ENCODE measurements around the gene CACNG7.

The CACNG7 gene

DNA sequence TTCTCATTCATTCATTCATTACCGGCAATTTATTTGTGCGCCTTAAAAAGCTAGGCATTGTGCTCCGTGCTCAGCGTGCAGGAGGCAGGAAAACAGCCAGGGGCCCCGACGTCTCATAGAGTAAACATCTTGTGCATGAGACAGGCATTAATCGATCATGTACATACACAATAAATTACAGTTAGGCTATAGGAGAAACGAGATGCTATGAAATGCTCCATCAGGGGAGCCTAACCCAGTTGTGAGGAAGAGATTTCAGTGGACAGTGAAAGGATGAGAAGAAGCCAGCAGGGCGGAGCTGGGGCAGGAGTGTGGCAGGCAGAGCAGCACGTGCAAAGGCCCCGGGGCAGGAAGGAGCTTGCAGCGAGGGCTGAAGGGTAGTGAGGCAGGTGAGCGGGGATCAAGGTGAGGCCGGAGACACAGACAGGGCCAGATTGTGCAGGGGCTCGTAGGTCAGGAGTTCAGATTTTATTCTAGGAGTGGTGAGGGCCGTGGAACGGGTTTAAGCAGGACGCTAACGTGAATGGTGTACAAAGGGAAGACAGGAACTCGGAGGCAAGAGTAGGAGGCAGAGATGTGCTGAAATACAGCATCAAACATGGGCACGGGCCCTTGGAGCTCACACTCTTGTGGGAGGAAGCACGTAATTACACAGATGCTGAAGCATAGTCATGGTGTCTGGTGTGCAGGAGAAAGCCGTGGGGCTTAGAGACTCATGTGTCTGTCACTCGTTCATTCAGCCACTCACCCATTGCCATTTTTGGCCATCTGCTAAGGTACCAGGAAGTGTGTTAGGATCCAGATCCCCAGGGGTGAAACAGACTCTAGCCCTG, 74.6 kb downstream of the CACNG7 start:
- no peak for DNase-seq

- no peak for DNase-seq
Observed at GRCh38 chr19:53985863-53986262, 76.8 kb downstream of the CACNG7 start.

GRCh38 chr19:53988981-53989380, 79.9 kb downstream of the CACNG7 start:
- no peak for DNase-seq

DNA sequence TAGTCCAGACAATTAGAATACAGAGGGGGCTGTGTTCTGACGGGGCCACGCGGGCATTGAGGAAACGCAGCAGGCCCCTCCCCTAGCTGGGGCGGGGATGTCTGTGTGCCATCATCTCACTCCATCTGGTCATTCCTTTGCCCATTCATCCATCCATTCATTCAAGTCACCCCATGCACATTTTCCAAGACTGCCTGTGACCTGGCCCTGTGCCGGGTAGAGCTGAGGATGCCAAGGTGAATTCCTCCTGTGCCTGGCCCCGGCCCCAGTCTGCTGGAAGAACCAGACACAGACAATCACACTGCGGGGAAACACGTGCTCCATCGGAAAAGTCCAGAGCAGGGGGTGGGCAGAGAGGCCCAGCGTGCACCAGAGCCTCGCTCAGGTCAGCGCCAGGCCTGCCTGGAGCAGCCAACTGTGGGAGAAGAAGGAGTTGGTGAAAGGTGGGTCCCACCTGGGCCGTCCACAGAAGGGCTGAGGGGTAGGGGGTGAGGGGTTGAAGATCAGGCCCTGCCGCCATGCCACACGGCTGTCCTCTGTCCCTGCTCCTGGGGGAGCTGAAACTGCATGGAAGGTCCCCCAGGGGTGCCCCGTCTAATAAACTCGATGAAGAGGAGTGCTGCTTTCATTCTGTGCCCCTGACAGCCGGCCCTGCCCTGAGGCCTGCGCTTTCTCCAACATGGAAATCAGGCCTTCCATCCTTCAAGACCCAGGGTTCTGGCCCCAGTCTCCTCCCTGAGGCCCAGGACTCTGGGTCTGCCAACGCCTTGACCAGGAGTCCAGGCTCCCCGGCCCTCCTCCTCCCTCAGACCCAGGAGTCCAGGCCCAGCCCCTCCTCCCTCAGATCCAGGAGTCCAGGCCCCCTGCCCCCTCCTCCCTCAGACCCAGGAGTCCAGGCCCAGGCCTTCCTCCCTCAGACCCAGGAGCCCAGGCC, 80.8 kb downstream of the CACNG7 start:
- DNase-seq = no peak

GRCh38 chr19:53991224-53992113, 82.4 kb downstream of the CACNG7 start, which contains the start of gene CACNG6:
Gene CACNG6 (plus strand): TSS chr19:53991637. CDS start chr19:53992878, 1,241 bp downstream.
- no peak for DNase-seq

DNA sequence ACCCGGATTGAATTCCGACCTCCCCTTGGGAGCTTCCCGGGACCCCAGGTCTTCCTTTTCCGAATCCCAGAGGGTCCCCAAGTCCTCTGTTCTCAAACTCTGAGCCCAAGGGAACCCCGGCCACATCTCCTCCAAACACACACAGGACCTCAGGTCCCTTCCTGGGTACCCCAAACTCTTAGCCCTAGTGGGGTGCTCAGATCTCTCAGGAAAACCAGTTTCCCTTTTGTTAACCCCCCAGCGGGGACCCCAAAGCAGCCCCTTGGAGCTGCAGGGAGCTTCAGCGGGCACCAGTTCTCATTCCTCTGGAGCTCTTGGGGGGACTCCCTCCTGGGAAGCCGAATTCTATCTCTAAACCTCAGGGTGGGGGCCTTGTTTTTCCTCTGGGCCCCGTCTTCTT, 83.1 kb downstream of the CACNG7 start:
- no peak for DNase-seq

DNA sequence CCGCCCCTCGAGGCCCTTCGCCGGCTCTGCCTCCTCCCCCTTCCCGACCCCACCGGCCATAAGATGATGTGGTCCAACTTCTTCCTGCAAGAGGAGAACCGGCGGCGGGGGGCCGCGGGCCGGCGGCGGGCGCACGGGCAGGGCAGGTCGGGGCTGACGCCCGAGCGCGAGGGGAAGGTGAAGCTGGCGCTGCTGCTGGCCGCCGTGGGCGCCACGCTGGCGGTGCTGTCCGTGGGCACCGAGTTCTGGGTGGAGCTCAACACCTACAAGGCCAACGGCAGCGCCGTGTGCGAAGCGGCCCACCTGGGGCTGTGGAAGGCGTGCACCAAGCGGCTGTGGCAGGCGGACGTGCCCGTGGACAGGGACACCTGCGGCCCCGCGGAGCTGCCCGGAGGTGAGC, 83.7 kb downstream of the CACNG7 start:
- no peak for DNase-seq

- no peak for DNase-seq
Observed at GRCh38 chr19:53993448-53993847, 84.4 kb downstream of the CACNG7 start.
